ENCODE measurements around the gene CCDC28B.

Gene CCDC28B

DNA sequence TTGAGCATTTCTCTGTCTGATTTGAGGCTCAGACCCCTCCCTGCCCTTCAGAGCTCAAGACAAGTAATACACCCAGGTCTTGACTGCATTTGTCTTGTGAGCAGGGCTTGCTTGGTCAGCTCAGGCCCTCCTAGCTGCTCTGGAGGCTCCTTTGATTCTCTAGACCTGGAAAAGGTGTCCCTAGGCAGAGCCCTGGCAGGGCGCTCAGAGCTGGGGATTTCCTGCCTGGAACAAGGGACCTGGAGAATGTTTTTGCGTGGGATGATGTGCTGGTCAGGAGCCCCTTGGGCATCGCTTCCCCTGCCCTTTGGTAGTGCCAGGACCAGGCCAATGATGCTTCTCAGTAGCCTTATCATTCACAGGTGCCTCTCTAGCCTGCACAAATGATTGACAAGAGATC lies 4.9 kb upstream of the CCDC28B start:
- DNase-seq, result no peak

DNA sequence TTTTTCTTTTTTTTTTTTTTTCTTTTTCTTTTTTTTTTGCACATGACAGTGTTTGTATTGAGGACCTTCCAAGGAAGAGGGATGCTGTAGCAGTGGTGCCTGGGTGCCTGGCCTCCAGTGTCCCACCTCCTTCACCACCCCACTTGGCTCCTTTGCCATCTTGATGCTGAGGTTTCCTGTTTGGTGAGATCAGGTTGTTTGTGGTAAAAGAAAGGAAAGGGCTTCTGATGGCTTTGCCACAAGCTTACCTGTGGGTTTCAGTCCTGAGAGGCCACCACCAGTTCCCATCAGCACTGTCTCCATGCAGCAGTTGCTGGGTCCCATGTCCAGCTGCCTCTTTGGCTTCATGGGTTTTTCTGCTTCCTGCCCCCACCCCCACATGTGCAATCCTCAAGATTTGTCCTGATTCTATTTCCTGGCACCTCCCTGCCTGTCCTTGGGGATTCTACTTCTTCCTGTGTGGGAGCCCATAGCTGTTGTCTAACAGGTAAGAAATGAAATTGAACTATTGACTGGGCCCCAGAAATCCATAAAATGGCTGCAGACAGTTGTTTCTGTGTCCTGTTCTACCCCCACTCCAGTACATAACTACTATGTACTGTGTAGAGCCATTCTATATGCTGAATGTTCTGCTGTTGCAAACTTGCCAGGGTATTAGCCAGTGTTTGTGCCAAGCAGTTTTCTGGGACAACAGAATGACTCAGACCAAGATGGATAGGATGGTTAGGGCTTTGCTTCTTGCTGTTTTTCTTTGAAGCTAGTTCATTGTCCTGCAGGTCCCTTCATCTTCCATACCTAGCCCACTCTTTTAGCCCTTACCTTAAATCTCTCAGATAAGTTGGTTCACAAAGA lies 4.2 kb upstream of the CCDC28B start:
- DNase-seq, result no peak

DNA sequence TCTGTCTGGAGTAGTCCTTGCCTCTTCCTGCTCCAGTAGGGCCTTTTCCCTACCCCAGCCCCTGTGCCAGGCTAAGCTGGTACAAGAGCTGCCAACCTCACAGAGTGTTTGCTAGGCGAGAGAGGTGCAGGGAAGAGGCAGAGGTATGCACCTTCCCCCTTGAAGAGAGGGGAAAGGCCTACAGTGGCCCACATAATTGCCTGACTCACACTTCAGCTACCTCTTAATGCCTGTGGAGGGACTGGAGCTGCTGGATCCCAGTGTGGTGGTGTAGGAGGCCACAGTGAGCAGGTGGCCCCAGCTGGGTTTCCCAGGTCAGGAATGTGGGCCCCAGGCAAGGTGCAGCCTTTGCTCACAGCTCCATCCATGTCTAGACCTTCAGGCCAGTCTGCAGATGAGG lies 3.3 kb upstream of the CCDC28B start:
- DNase-seq, result no peak

DNA sequence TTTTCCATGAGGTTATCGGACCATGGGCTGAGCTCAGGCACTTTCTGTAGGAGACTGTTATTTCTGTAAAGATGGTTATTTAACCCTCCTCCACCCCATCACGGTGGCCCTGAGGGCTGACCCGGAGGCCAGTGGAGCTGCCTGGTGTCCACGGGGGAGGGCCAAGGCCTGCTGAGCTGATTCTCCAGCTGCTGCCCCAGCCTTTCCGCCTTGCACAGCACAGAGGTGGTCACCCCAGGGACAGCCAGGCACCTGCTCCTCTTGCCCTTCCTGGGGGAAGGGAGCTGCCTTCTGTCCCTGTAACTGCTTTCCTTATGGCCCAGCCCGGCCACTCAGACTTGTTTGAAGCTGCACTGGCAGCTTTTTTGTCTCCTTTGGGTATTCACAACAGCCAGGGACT lies 2.6 kb upstream of the CCDC28B start:
- no peak for DNase-seq

DNA sequence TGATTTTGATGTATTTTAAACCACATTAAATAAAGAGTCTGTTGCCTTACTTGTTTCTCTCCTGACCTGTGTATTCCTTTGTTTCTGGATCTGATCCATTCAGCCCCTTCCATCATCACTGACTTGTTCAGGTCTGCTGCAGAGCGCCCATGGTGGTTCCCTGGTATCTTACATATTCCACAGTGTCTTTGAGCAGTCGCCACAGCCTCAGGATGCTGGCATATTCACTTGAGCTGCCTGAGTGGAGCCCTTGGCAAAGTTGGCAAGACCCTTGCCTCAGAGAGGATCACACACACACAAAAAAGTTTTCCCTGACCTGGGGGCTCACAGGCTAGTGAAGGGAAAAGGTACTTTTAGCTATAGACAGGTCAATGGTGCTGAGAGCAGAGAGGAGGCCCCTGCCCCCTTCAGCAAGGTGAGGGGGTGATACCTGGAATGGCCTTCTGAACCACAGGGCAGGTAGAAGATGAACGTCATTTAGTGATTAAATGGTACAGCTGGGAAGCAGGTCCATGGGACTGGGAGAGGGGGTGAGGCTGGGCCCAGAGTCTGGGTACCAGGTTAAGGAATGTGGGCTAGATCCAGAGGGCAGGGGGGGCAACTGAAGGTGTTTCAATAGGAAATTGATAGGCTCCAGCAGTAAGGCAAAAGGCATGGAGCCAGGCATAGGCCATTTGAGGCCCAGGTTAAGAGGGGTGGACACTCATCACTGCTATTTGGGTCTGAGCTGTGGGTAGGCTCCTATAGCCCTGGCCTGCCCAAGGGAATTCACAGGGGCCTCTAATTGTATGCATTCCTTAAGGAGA lies 2.0 kb upstream of the CCDC28B start:
- DNase-seq, result no peak

DNA sequence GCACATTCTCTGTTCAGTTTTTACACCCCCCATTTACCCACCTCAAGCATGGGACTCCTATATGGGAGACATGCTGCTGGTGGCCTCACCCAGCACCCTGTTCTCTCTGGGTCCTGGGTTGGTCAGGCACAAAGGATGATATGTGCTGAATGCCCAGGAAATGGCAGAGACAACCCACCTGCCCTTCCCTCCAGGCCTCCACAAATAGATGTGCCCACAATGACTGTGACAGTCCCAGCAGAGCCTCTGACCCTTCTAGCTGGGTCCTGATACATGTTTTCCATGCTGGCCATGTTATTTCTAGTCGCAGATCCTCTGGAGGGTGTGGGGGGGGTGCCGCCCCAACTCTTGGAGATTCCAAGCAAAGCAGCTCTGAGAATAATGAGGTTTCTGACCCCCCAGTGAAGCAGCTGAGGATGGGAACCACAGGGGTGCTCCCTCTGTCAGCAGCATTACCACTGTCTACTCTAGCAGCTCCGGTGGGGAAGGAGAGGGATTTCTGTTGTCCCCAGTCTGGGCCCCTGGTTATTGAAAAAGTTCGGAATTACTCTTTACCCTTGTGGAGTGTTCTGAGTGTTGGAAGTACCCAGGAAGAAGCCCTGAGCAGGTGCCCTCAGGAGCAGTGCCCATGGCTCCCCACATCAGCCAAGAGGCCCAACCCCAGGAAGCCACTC lies 1.2 kb upstream of the CCDC28B start:
- no peak for DNase-seq

DNA sequence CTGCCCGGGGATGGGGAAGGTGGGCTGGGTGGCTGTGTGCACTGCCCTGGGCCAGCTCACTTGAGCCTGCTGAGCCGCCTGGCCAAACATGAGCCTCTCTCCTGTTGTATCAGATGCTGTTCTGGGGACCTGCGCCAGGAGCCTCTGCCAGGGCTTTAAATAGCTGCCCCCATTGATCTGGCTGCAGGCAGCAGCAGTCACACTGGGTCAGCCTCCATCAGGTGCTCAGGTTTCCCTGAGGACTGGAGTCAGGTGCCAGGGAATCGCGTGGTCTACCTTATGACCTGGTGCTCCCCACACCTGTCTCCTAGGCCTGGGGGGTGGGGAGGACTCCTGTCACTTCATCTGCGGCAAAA lies 700 bp upstream of the CCDC28B start:
- DNase-seq, result no peak

DNA sequence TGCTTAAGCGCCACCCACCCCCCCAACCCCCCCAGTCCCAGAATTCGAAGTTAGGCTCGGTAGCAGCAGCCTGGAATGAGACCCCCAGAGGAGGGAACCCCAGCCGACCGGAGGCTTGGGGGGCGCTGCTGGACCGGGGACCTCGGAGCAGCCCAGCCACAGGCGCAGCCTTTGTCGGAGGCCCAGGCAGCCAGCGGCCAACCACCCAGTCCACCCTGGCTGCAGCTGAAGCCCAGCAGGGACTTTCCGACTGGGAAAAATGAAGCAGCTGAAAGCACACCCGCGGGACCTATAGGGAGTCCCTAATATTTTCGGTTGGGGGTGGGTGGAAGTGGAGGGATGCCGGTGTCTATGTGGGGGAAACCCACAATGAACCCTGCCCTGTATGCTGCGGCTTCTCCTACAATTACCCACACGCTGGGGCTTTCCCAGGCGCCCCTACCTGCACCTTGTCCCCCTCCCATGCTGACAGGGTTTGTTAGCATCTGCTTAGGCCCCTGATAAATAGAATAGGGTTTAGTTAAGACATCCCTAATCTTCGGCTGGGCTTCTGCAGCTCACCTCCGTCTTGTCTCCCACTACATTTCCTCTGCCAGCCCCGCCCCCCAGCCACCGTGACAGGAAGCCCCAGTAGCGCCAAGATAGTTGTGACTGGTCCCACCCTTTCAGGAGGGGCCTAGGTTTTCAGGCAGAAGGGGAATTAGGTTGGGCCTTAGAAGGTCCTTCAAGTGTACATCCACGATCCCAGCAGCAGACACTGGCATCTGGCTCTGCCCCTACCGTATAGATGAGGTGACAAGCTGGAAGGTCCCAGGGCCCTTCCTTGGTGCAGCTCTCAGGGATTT lies 838 bp downstream of the CCDC28B start:
- peak; percentile 67 for DNase-seq

DNA sequence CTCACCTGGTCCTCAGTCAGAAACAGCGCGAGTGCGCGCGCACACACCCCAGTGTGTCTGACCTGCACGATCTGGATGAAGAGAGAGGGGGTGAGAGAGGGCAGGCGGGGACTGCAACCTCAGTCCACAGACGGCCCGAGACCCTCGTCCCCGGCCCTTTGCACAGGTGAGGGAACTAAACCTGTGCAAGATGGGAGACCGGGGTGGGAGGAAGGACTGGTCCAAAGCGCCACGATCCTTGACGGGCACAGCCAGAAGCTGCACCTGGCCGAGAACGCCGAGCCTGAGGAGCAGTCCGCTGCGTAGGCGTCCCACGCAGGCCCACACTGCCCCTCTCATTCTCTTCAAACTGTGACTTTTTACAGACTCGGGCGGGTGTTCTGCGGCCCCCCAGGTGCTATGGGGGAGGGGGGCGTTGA lies 4.6 kb downstream of the CCDC28B start:
- DNase-seq, result no peak

DNA sequence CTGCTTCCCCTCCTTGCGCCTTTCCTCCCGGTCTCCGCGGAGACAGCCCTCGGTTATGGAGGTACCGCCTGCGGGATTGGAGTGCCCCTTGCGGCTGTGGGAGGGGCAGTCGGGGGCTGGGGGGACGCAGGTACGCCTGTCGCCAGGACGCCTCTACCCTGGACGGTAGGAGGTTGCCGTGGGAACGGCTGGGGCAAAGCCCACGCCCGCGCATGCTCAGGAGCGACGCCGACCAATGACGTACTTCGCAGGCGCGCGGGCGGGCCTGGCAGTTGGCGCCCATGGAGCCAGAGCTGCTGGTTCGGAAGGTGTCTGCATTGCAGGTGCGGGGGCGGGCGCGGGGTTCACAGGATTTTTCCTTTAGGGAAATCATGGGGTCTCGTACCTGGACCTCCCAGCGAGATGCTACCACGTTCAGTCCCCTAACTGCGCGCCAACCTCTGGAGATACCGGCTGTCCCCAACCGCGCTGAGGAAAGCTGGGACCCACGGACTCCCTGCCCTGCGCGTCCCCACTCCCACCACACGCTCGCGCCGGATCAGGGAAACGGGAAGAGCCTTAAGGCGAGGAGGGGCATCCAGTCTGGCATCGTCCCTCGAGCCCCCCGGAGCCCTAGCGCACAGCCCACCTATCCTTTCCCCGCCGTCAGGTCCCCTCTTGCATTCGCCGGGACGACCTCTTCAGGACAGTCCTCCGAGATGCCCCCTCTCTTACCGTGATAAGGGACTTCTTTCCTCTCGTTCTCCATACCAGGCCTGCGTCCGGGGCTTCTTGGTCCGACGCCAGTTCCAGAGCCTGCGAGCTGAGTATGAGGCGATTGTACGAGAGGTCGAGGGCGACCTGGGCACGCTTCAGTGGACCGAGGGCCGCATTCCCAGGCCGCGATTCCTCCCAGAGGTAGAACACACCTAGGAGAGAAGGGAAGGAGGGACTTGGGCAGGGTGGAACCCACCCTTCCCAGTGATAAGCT lies 5.3 kb downstream of the CCDC28B start, which contains the start of gene IQCC:
Gene IQCC (plus strand): TSS at position 271 of the 970 bp plus-strand sequence. CDS start 11 bp downstream, at position 282.
- DNase-seq, result peak; percentile 70

DNA sequence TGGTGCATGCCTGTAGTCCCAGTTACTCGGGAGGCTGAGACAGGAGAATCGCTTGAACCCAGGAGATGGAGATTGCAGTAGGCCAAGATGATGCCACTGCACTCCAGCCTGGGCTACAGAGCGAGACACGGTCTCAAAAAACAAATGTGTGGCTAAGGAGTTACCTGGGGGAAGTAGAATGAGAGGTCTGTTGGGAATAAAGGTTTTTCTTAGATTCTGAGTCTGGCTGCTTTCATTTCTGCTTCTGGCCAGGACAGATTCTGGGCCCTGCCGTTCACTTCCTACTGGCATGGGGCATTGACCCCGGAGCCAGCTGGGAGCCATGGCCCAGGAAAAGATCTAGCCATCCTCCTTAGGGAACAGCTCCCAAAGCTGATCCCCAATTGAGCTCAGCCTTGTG lies 8.1 kb downstream of the CCDC28B start:
- DNase-seq, result no peak

DNA sequence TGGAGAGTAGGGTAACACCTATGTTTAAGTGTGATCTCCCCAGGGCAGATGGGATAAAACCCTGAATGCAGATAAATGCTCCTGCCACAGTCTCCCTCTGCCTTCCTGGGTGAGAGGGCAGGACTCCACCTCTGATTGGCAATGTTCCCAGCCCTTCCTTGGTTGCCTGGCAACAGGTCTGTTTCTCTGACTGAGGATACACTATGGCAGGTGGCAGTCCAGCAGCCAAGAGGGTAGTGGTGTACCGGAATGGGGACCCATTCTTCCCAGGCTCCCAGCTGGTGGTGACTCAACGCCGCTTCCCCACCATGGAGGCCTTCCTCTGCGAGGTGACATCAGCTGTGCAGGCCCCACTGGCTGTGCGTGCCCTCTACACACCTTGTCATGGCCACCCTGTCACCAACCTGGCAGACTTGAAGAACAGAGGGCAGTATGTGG lies 8.5 kb downstream of the CCDC28B start, which contains the start of gene DCDC2B:
Gene DCDC2B (plus strand): TSS at position 199 of the 438 bp plus-strand sequence. CDS start 5 bp downstream, at position 204.
- DNase-seq, result no peak

DNA sequence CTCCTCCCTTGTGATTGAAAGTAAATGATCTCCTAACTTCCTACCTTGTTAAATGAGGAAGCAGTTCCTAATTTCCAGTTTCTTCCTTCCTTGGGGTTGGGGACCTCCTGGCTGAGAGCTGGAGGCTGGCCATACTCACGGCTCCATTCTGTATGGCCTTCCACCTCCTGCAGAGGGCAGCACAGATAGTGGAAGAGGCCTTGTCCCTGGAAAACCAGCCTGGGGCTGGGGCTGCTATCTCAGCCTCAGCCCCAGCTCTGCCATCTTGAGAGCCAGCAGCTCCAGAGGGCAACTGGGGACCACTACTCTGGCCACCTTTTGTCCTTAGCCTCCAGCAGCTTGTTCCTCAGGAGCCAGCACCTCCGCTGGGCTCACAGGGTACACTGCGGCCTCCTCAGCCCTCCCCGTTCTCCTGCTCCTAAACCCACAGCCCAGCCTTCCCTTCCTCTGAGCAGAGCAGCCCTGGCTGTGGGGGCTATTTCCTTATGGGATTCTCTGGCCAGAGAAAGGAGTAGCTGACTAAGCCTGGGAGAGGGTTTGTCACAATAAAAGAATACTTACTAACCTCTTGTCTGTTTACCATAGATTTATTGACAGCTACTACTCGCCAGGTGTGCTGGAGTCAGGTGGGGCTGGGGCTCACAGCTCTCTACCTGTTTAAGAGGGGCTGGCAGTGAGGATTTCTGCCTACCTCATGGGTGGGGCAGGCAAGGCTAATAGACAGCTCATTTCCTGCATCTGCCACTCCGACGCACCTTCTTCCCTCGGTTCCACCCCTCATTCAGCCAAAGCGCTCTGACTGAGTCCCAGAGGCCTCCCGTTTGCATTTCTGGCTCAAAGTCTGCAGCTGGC lies 15.5 kb downstream of the CCDC28B start:
- DNase-seq, result peak; percentile 24

DNA sequence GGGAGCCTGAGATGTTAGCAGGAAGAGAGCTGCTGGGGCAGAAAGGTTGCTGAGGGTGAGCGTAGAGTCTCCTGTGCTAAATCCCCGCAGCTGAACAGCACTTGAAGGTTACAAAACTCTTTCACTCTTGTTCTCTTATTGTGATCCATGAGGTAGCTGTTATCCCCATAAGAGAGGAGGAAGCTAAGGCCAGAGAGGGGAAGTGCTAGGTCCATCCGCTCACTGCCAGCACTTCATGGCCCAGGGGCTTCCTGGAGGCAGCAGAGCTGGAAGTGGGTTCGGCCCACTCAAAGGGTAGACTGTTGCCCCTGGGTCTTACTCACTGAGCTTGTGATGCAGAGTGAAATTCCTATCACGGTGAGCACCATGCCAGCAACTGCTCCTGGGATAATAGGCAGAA lies 16.2 kb downstream of the CCDC28B start:
- DNase-seq, result no peak

DNA sequence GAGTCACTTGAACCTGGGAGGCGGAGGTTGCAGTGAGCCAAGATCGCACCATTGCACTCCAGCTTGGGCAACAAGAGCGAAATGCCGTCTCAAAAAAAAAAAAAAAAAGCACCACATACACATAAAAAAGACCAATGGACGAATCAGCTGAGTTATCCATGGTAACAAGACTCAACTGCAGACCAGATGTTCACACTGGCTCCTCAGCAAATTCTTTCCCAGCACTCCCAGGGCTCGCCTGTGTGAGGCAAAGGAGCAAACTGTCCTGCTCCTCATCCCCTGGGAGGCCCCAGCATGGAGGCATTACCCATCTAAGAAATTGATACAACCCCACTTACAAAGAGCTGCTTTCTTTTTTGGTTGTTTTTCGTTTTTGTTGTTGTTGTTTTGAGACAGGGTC lies 18.6 kb downstream of the CCDC28B start:
- no peak for DNase-seq

DNA sequence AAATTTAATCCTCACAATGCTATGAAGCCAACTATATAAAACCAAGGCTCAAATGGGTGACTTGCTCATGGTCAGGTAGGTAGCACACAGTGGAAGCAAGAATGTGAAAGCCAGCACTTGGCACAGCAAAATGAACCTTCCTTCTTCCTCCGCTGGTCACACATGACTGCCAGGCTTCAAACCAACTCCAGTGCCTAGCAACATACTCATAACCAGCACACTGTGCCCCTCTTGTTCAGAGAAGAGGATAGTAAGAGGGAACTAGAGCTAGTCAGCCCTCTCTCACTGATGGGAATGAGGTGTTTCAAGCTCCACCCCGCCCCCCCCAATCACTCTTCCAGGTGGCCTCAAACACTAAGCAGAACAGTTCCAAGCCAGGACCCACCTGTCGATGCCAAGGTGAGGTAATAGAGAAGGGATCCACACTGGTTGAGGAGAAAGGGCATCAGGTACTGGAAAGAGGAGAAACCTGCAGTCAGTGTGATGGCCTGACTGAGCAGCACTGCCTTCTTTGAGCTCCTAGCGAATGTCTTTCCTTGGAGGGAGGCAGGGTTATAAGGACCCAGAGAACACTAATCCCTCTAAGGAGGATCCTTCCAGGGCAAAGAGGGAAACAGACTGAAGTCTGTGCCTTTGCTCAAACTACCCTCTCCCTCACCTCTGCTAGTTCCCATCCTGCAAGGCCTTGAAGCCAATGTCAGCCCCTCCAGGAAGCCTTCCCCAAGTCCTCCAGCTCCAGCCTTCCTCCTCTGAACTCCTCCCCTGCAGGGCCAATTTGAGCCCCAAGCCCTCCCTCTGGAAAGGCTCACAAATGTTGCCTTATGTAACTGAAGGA lies 20.6 kb downstream of the CCDC28B start:
- DNase-seq, result no peak

DNA sequence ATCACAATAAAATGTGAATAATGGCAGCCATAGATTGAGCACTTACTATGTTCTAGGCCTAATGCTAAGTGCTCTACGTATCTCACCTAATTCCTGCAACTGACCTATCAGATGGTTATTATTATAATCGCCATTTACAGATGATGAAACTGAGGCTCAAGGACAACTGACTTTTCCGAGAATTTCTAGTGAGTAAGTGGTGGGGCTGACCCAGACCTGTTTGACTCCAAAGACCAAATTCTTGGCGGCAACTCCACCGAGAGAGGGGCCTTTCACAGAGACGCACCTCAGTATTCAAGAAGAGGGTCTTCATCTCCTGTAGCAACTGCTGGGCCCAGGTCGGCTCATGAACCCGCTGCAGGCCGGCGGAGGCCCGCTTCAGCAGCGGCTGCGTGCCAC lies 21.2 kb downstream of the CCDC28B start:
- no peak for DNase-seq

DNA sequence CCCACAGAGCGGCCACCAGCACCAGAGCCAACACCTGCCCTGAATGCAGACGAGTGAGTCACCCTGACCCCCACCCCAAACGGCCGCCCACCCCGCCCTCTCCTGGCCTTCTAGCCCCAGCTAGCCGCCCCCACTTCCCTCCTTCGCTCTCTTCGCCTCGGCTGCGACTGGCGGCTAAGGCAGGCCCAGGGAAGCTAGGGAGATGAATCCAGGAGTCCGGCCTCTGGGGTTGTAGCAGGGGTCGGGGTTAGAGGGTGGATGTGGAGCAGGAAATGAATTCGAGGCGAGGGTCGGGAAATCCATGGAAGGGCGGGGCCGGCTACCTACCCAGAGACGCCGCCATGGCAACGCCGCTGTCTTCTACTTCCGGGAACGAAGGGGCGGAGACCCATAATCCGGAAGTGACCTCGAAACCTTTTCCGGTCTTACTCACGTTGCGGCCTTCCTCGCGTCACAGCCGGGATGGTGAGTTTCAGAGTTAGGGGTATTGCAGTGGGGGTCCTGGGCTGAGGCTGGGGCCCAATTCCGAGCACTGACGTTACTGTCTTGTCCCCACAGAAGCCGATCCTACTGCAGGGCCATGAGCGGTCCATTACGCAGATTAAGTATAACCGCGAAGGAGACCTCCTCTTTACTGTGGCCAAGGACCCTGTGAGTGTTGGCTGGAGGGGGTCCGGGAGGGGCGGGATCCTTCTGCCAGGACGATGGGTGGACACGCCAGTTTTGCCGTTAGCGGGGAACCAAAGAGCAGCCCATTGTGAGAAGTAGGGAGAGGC lies 21.8 kb downstream of the CCDC28B start, which contains the start of the genes EIF3I and TMEM234:
Gene EIF3I (plus strand): TSS at position 428 of the 776 bp plus-strand sequence. CDS start 35 bp downstream, at position 463.
Gene TMEM234 (minus strand): TSS at position 374 of the 776 bp plus-strand sequence. CDS start 31 bp downstream, at position 343.
- peak; percentile 81 for DNase-seq
